CD1c-positive myeloid dendritic cell (primary cell): ENCODE data around the gene RFX8.
A peak's percentile ranks its signal among the peaks of the same experiment; 100 is the strongest.
"Not testable (repeated sequence)": the region's sequence is repeated elsewhere in the genome, so short reads cannot be mapped to it uniquely, and the experiment has no call there.

ENCODE experiments used
- DNase-seq: peaks from one replicate; pipeline ENCODE4 v3.0.0-alpha.2; 2016; ENCODE audit errors: extremely low spot score

The RFX8 gene

DNA sequence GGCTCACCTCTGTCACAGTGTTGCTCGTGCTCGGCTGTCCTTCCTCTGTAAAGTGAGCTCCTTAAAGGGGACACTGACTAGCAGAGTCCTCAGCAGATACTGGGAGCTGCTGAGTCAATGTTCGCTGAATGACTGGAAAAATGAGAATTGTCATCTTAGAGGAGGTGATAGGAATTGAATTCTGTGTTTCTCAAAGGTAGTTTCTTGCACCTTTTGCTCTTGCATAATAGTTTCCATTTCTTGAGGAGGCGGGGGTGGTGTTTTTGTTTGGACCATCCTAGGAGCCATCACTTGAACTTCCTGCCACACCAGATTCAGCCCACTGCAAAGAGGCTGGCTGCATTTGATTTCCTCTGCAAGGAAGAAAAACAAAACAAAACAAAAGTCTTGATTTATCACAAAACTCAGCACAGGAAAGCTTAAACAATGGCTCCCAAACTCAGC, 11.4 kb upstream of the RFX8 start:
- DNase-seq, result no peak

DNA sequence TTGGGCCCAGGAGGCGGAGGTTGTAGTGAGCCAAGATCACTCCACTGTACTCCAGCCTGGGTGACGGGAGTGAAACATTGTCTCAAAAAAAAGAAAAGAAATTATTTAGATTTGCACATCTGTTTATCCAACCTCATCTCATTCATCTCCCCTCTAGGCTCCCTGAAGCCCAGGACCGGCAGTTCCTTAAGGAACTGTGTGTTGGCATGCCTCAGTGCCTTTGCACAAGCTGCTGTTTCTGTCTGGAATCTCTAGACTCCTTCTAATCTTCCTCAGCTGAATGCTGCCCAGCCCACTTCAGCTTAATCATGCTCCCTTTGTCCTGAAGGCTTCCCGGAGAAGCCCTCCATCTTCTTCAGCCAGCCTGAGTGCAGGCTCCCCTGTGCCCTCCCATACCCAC, 10.9 kb upstream of the RFX8 start:
- DNase-seq, result no peak

DNA sequence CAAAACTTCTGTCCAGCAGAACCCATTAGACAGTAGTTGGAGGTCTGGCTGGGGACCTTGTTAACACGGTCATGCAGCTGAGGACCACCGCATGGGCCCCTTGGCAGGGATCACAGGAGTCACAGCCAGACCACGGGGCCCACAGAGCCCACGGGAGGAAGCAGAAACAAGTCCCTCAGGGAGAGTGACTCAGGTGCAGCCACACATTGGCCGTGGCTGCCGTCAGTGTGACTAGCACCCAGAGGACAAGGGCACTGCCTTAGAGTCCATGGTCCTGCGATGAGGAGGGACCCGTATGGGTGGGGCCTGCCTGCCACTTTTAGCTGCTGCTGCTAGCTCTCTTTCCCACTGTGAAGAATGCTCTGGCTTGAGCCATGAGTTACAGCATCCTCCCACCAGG, 5.9 kb upstream of the RFX8 start:
- DNase-seq, result no peak

DNA sequence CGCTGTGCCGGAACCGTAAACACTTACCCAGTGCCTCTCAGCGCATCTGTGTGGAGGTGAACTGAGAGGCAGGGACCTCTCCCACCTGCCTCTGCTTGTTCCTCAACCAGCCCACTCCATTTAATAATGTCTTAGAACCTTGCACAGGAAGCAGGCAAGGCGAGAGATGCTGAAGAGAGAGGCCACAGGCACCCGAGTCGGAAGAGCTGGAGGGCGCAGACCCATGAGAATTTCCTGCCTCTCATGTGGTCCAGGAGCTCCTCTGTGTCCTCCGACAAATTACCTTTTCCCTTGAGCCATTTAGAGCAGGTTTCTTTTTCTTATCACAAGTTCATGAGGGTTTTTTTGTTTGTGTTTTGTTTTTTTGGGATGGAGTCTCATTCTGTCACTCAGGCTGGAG, 4.9 kb upstream of the RFX8 start:
- no peak for DNase-seq

DNA sequence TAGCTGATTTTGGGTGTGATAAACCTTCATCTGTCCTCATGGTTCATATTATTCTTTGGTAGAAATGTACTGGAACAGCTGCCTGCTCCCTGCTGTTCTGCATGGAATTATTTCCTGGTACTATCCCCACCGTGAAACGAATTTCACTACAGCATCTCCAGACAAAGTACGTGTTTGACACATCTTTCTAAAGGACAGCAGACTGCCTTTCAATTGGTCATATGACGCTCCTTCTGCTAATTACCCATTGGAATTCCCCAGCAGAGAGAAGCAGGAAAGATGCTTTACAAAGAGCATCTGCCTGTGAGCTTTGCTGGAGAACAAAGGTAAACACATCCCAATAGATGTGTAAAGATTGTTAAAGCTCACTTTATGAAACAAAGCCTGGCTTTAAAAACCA, 4.4 kb upstream of the RFX8 start:
- no peak for DNase-seq

DNA sequence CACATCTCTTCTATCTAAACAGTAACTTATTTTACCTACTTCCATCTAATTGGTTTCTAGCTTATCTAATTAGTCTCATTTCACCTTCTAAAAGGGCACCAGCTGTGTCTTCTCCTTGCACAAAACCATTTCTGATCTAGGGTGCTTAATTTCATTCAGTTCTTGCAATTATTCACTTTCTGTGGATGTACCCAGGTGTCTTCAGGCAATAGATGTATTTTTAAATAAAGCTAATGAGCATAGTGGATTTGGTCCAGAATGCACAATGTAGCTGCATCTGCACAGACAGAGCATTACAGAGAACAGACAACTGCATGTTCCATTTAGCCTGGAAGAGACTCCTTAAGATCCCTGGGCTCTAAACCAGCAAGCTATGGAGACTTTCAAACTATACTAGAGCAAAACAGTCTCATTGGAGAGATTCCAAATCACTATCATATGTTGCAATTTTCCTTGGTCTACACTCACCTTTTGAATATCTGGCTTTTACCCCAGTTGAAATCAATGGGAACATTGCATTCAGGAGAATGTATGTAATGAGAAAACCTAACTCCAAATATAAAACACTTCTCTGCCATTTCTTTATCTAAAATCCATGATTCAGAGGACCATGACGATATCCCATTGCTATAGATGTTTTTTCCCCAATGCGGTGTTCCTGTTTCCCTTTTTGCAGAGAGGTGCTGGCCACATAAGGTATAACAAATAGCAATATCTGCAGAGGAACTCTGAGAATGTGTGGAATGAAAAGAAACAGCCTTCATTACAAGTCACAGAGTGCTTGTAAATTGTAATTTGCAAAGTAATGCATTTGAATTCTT, 3.5 kb upstream of the RFX8 start:
- no peak for DNase-seq

DNA sequence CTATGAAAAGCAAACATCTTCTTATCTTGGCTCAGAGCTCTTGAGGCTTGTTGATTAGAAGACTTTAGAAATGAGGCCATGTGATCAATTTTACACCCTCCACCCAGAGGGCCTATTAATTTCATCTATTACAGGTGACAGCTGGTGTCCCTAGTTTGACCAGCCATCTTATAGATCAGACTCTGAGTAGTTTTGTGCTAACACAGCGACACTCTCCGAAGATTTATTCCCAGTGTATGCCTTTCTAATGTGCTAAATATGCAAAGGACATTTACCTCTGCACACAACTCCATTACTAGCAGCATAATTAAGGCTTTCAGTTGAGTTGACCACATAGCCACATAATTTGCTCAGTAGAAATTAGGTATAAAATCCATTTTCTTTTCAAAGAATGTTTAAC, 2.6 kb upstream of the RFX8 start:
- DNase-seq, result no peak

DNA sequence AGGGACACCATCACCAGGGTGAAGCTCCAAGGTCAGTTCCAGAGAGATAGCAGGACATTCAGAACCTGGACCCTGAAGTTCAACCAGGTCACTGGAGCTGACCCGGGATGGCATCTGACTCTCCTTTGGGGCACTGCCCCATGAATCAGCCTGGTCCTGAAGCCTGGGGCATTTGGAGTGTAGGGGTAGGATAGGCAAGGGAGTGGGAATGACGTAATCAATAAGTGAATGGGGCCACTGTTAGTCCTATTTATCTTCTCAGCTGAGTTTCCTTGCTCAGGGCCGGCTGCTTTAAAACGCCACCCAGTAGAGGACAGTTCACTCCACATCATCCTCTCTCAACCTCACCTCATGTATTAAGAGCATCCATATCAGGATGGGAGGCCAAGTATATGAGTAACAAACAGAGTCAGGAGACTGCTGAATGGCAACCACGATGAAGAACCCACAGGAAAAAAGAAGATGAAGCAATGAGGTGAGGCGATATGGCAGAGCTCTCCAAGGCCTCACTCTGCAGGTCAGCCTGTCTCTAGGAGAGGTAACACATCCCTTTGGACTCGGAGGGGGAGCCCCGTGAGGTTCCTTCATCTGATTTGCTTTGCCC, 1.8 kb upstream of the RFX8 start:
- DNase-seq, result no peak

DNA sequence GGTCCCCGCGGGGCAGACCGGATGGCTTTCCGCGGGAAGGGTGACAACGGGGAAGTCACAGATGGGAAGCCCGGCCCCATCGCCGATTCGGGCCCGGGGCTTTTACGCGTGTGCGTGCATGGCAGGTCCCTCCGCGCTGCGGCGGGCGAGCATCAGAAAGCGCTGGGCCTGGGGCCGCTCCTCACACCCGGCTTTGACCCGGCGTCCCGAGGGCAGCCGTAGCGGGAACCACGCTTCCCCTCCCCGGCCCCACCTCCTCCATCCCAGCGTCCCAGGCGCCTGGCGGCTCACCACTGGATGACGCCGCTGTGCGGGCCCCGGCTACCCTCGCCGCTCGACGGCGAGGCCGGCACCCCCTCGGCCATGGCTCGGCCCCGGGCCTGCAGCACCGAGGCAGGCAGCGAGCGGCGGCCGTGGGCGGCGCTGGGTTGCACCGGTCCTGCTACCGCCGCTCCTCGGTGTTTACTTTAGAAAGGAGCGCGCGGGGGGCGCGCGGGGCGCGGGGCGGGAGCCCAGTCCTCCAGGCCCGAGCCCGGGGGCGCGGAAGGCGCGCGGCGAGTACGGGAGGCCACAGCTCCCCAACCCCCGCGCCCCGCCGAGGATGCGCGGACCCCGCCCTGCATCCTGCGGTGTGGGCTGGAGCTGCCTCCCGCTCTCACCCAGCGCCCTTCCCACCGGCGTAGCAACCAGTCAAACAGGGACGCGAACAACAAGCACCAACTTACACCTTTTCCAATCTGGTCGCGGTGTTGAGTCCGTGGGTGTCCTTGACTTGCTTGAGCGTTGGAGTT, 806 bp downstream of the RFX8 start:
- peak; percentile 59 for DNase-seq

DNA sequence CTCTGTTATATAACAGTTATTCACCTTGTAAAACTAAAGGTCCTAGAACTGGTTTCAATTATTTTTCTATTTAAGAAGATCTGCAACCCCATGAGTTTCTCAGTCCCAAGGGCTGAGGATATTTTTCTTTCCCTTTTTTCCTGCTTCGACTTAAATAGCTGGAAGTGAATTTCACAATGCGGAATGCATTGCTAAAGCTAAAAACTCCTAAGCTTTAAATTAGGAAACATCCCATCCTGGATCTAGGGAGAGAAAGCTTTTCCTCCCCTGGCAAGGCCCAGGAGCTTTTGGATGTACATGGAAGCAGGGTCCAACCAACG, 1.4 kb downstream of the RFX8 start:
- no peak for DNase-seq

DNA sequence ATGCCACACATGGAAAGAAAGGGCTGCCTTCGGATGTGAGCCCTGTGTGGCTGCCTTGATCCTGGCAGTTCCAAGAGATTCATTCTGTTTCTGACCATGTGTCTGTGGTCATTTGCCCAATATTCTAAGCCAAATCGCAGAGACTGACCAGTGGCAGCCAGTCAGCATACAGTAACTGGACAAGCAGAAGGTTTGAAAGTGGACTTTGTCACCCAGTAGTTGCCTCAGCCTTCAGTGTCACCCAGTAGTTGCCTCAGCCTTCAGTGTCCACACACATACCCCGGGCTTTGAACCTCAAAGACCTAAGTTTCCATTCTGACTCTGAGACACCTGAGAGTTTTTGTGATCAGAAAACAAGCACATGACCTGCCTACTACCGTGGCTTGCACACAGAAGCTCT, 5.0 kb downstream of the RFX8 start:
- no peak for DNase-seq

DNA sequence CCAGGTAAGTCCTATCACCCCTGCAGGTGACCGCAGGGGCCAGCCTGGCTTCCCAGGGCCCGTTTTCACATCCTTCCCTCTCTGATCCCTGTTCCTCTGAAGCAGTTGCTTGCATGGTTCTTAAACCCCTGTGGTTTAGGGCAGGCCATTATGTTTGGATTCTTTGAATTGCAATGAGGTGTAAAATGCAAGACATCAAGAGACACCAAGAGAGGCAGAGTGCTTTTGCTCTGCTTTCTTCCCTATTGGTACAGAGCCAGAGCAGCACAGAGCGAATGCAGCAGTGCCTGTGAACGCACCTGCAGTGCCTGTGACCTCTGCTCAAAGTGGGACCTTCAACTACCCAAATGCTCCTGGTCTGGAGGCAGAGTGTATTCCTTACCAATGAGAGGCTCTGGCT, 7.6 kb downstream of the RFX8 start:
- no peak for DNase-seq

DNA sequence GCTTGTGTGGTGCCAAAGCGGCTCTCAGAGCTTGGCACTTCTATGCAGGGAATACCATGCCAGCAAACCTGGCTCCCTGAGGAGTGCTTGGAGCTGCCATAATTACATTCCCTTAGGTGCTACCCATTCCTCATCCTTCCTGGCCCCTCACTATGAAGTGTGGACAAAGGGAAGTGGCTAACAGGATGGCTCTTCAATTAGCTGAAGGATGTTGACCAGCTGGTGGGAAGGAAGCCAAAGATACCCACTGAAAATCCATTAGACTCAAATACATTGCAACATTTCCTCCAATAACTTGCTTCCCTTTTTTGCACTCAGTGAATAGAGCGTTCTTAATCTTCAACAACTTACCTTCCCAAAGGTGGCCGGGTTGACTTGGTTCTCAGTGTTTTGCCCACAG, 8.5 kb downstream of the RFX8 start:
- peak; percentile 75 for DNase-seq

DNA sequence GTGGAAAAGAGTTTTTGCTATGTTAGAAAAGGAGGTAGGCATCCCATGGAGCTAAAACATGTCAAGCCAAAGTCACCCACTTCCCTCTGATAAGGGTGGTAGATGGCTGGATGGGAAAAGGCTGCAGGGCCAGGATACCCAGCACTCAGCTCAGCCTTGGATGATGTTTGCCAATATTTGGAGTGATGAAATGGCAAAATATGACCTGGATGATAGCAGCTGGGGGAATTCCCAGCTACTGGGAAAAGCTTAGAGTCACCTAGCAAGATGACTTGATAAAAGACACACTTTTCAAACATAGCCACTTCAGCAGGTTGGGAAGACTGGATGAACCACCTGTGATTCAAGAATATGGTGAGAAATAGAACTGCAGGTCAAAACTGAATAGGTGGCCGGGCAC, 10.1 kb downstream of the RFX8 start:
- peak; percentile 23 for DNase-seq

DNA sequence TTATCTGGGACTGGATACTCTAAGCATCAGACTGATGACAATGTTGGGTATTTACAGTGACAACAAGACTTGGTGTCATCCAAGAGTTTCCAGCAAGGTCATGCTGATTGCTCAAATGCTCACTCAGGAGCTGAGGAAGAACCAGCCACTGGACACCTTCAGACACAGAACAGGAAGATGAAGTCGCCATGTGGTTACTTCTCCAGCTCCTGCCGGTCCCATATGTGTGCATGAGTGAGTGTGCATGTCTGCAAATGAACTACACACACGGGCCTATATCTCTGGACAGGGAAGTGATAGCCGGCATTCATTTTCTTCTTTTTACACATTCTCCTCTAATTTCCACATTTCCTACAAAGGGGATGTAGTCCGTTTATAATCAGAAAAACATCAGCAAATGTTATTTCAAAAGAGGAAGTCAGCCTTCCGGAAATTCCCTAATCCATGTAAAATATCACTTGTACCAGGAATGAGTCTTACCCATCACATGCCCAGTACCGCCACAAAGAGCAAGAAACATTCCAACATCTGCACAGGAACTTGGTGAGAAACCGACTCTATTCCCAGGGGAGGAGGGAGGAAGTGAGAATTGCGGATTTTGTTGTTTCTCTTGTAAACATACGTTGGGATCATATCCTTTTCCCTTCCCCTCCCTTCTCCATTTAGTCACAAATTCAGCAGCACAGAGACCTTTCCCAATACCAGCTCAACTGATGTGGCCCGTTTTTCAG, 10.8 kb downstream of the RFX8 start:
- DNase-seq, result peak; percentile 82

DNA sequence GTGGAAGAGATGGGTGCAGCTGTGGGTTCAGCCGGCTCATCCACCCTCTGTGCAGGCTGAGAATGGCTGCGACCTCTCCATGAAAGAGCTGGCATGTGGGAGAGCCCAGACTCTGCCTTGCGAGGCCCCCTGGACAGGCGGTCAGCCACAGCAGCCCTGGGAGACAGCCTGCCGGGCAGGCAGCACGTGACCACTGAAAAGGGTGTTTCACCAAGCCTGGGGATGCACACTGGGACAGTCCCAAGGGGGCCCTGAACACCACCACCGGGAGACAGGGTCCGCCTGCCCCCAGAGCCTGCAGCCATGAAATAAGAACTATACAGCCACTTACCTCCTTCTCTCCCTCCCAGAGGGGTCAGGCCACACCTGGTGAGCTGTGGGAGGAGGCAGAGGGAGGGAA, 11.5 kb downstream of the RFX8 start:
- no peak for DNase-seq

DNA sequence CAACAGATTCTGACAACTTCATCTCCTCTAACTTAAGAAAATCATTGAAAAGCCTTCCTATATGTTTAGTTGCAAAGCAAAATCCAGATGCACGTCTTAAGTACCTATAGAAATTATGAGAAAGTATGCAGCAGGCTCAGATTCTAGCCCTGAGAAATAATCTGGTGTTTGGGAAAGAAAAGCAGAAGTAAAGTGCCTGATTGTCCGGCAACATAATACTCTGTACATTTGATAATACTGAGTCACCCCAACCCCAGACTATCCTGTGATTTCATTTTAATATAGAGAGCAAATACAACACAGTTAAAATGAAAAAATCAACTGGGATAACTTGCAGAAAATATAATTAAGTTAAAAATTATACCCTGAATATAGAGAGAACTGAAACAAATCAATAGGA, 13.5 kb downstream of the RFX8 start:
- peak; percentile 57 for DNase-seq

DNA sequence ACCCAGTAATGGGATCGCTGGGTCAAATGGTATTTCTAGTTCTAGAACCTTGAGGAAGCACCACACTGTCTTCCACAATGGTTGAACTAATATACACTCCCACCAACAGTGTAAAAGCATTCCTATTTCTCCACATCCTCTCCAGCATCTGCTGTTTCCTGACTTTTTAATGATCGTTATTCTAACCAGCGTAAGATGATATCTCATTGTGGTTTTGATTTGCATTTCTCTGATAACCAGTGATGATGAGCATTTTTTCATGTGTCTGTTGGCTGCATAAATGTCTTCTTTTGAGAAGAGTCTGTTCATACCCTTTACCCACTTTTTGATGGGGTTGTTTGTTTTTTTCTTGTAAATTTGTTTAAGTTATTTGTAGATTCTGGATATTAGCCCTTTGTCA, 20.5 kb downstream of the RFX8 start:
- DNase-seq, result not testable (repeated sequence)

DNA sequence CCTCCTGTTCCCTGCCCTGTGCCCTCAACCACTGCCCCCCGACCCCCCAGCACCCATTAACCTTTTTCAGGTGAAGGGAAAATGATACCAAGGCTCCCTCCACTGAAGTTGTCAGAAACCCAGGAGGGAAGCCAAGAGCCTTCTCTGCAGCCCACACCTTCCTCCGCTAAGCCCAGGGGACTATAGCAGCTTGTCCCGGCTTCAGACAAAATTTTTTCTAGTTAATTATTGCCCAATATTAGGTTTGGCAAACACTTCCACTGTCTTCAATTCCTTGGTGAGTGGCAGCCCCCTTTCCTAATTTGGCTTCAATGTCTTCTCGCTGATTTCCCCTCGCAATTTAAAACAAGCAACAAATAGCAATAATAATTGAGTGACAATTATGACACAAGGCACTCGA, 23.9 kb downstream of the RFX8 start:
- DNase-seq, result no peak

DNA sequence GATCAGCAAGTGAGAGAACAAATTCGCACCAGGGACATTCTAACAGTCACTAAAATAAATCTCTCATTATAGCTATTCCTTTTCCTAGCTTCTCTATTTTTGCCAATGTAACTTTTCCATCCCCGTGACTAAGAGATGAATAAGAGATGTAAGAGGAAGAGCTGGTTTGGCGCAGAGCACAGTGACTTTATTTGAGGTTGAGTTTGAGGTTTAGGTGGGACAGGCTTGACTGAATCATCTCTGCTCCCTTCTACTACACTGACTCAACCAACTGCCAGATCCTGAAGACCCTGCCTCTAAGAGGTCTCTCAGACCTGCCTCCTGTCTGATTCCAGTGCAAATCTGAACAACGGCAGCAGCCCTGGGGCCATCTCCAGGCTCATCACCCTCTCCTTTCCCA, 28.0 kb downstream of the RFX8 start:
- peak; percentile 80 for DNase-seq

DNA sequence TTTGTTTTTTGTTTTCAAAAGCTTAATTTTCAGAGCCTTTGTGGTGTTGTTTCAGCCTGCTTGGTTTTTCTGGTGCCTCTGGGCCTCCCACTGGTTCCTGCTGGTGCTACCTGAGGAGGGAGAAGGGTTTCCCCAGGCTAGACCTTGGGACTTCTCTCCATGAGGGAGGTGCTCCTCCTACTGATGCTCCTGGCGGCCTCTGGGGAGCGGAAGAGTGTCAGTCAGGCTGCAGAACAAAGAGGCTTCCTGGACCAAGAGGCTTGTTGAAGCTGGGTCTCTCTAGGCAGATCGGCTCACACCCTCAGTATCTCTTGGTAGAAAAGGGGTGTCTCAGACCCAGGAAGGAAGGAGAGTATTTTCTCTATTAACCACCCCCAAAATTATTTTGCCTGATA, 32.2 kb downstream of the RFX8 start:
- DNase-seq, result no peak

DNA sequence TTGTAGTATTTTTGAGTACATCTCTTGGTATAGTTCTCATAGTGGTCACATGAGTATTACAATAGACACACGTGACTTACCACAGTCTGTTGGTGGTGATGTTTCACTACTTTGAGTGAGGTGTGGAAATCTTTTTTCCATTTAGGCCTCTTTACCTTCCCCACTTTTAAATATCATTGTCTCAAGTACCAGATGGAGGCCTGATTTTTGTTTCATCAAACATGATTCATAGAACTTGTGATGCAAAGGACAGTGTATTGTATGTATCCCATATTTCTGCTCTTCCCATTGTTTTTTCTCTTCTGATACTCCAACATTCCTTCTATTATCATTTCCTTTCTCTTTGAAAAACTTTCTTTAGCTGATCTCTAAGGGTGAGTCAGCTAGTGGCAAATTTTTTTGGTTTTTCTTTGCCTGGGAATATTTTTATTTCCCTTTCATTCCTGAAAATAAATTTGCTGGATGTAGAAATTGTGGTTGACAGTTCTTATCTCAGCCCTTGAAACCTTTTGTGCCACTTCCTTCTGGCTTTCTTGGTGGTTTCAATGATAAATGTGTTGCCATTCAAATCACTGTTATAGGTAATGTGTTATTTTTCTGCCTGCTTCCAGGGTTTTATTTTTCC, 32.8 kb downstream of the RFX8 start:
- DNase-seq, result peak; percentile 8
